Islet of Langerhans (tissue), 1 donor: Measurements from ENCODE around the gene TMEM156.
A peak's percentile ranks its signal among the peaks of the same experiment; 100 is the strongest.
"Not testable (repeated sequence)": the region's sequence is repeated elsewhere in the genome, so short reads cannot be mapped to it uniquely, and the experiment has no call there.

Source experiments
- FAIRE-seq: peaks from one replicate; lab custom pipeline; 2011; peaks lifted over from hg19 to GRCh38; lab: Jason Lieb, UNC

TMEM156 gene

DNA sequence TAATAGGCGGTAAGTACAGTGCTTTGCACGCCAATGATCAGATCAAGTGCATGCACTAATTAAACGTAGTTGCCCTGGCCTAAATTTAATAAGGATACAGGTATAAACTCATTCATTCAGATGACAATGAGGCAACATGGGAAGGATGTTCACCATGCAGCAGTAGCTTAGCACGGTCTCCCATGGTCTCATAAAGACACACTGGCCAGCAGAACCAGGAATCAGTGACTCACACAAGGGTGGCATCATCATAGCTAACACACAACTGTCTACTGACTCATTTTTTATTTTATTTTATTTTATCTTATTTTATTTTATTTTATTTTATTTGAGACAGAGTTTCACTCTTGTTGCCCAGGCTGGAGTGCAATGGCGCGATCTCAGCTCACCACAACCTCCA, 42.7 kb downstream of the TMEM156 start:
- FAIRE-seq, result no peak

DNA sequence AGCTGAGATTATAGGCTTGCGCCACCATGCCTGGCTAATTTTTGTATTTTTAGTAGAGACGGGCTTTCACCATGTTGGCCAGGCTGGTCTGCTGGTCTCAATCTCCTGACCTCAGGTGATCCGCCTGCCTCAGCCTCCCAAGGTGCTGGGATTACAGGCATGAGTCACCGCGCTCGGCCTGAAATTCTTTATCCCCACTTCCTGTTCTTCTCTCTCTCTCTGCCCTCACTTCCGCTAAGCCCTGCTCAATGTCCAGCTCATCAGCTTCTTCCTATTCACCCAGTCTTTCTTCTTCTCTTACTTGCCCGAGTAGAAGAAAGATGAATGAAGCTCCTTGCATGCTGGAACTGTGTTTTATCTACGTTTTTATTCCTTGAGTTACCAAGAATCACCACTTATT, 43.9 kb downstream of the TMEM156 start:
- FAIRE-seq, result not testable (repeated sequence)

DNA sequence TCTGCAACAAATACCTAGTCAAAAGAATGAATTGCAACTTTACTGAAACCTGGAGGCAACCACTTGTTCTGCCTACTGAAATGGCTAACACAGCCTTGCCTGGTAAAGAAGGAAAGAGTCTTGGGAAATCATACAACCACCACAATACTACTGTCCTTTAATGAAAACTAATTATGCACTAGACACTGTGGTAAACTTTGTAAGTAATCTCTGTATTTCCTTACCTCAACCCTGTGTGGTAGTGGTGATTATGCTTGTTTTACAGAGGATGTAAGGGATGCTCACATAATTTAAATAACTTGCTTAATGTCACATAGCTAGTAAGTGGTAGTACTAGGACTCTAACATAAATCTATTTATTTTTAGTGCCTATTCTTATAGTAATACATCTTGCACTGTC, 44.7 kb downstream of the TMEM156 start:
- FAIRE-seq, result no peak

DNA sequence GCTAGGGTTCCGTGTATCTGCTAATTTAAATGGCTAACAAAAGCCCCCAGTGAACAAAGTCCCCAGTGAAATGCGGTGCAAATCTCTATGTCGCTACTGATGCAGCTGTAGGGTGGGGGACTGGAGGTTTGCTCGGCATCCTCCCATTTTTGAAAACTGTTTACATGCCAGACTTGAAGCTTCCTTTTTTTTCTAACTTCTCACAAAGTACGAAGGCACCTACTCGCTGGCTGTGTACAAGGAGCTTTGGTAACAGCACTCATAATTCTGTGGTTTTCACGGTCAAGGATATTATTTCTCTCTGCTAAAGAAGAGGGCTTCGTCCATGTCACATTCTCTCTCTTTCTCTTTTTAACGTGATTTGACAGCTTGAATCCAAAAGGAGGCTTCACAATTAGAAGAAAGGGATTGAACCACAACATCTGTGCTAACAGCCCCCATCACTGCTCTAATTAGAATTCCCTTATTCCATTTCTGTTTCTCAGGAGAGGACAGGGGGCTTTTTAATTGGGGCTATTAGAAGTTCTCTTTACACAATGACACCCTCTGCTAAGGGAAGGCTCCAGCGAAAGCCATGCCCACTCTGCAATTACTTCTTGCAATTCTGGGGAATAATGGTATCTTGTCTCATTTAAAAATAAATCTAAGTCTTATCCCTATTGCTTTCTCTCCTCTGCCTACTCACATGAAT, 46.7 kb downstream of the TMEM156 start:
- FAIRE-seq, result no peak

DNA sequence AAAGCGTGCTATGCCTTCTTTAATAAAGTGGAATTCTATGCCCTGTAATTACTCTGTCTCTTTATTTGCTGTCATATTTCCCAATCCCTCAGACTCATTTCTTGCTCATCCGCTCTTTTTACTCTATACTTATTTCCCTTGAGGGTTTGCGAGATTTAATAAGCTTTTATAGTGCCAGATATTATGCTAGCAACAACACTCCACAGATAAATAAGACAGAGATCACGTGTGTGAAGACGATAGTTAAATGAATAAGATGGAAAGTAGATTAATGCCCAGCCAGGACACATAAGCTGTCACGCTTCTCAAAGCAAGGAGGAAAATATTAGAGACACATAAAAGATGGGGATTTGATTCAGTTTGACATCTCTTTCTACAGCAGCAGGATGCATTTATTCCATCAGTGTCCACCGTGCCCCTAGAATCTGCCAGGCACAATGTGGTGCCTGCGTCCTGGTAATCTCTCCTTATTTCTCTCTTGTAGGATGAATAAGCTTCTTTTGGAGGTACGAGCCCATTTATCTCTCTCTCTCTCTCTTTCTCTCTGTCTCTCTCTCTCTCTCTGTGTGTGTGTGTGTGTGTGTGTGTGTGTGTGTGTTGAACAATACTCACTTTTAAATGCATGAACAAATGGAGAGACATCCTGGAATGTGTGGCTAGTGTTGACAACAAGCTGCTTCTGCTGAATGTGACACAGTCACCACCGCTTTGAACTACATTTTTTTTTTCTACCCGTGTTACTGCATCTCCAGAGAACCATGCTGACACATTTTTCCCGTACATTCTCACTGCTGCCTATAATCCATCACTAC, 48.2 kb downstream of the TMEM156 start:
- no peak for FAIRE-seq

DNA sequence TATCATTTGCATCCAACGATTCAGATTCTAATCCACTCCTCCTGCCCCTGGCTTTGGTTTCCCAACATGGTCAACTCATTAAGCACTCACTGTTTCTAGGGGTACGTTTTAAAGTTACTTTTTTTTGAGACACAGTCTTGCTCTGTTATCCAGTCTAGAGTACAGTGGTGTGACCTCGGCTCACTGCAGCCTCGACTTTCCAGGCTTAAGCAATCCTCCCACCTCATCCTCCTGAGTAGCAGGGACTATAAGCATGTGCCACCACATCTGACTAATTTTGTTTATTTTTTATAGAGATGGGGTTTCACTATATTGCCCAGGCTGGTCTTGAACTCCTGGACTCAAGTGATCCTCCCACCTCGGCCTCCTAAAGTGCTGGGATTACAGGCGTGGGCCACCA, 48.9 kb downstream of the TMEM156 start:
- FAIRE-seq, result no peak

DNA sequence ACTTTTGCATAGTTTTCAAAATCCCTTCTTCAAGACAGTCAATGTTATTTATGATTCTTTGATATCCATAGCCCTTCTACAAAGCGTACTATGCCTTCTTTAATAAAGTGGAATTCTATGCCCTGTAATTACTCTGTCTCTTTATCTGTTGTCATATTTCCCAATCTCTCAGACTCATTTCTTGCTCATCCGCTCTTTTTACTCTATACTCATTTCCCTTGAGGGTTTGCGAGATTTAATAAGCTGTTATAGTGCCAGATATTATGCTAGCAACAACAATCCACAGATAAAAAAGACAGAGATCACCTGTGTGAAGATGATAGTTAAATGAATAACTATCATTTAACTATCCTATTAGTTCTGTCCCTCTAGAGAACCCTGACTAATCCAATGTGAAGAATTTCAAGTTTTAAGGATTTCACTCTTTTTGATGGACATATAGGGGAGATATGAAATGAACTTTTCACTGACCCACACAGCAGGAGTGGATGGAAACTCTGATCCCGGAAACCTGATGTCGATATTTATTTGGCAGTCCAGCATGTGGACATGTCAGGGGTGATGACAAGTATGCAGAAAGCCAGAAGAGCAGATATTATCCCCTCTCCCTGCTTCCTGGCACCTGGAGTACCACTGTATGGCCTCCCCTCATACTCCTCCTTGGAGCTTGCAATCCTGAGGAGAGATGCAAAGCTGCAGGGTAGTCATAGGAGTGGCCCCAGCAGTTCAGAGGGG, 49.7 kb downstream of the TMEM156 start:
- no peak for FAIRE-seq

DNA sequence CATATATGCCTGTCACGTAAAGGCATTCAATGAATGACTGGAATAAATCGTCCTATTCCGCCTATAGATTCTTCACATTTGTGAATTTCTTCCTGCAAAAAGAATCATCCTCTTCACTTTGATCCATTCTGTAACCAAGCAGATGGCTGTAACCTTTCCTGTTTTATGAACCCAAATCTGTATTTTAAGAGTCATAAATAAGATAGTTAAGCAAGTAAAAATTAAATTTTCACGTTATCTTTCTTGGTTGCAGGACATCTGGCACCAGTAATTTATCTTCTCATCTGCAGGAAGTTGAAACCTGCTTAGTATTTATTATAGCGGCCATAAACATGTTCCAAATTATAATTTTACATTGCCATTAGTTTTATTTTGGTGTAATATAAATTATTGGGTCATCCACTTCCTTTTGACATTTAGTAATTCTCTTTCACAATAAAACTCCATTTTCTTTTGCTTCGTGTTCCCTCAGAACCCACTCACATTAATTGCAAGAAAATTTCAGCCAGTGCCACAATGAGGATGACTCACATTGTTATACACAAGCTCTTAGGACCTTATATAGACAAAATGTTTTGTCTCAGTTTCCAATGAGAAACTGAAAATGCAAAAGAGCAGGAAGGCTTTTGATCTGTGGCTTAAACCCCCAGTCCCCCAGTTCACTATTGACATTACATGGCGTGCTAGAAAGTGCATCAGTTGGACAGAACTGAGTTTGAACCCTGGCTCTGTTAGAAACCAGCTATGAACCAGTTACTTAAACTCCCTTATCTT, 51.1 kb downstream of the TMEM156 start:
- FAIRE-seq, result no peak

DNA sequence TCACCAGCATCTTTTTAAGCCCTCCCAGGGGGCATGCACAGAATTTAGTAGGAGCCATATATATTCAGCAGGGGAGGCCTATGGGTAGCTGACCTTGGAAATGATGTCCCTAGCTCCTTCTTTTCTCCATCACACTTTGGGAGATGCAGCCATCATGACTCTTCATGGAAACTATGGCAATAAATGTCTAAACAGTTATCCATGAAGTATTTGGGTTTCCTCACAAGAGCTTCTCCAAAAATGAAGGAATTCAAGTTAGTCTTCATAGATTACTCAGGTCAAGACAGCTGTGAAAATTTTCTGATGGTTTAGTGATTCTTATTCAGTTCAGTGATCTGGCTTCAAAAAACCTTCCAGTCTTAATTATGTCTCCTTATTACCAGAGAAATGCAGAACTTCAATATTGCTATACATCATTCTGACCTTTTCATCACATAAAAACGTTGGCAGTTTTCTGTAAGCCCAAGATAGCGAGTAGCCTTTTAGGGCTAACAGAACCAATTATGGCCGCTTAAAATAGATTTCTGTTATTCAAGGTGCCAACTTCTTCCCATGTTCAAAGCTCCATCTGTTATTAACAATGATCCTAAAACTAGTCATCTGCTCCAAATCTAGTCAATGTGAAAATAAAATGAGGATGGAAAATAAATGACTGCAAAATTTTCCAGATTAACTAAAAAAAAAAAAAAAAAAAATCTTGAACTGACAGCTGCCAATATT, 52.5 kb downstream of the TMEM156 start:
- FAIRE-seq, result no peak

DNA sequence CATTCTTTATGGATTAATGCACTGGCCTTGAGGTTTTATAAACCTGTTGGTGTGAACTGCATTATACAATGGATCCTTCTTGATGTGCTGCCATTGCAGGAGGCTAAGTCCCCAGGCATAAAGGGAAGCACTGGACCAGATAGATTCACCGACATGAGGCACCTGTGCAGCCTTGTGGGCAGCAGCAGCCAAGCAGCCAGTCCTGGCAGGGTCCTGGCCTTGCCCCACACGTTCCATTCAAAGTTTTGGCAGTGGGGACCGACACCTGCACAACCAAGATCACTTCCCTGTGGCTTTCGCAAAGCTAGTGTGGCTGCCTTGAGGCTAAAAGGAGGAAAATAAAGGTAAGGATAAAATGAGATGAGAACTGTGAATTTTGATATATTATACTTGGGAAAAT, 53.1 kb downstream of the TMEM156 start:
- FAIRE-seq, result no peak

DNA sequence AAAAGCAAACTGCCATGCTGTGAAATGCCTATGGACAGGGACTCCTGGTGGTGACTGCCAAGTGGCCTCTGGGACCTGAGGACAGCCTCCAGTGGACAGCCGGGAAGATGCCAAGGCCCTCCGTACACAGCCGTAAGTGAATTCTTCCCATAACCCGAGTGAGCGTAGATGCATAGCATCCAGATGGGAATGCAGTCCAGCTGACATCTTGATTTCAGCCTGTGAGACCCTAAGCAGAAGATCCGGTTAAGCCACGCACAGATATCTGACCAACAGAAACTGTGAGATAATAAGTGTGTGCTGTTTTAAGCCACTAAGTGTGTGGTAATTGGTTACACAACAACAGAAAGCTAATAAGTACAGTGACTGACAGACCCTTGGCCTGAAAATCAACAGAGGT, 55.9 kb downstream of the TMEM156 start:
- no peak for FAIRE-seq

DNA sequence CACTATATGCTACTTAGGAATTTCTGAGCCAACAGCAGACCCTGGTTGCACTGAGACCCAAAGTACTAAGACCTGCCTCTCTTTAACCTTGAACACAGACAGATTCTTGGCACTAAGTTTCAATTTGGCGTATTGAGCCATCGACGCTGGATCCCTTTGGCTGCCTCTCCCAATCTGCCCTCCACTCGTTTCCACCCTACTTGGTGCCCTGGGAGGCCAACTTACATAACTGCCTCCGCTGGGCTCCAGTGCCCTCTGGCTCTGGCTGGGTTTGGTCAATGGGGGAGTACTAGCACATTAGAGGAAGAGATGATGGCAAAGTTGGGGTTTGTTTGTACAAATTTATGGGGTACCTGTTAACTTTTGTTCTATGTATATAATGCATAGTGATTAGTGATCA, 63.5 kb downstream of the TMEM156 start:
- FAIRE-seq, result no peak

DNA sequence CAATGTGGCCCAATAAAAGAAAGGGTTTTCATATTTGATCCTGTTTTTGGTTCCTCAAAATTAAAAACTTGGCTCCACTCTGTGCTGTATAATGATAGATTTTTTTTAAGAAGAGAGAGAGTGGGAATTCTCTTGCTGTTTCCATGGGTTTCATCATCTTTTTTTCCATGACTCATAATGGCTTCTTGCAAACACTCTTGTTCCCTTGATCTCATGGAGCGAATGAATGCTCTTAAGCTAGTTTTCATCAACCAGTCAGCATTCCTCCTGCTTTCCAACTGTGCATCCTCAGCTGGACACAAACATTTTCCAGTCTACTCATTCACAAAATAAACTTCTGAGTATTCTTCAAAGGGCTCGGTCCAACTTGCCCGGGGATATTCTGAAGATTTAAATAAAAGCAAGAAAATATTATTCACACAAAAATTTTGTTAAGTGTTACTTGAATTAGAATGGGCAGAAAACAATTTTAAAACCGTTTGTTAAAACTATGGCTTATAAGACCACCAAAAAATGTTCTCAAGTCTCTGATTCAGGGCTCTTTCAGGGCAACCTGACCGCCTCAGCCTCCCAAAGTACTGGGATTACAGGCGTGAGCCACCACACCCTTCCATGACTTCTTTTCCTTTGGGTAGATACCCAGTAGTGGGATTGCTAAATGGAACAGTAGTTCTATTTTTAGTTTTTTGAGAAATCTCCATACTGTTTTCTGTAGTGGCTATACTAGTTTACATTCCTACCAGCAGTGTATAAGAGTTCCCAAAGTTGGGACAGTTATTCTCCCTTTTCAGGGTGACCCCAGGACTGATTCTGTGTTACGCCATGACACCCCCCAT, 64.7 kb downstream of the TMEM156 start:
- peak; percentile 96 for FAIRE-seq

DNA sequence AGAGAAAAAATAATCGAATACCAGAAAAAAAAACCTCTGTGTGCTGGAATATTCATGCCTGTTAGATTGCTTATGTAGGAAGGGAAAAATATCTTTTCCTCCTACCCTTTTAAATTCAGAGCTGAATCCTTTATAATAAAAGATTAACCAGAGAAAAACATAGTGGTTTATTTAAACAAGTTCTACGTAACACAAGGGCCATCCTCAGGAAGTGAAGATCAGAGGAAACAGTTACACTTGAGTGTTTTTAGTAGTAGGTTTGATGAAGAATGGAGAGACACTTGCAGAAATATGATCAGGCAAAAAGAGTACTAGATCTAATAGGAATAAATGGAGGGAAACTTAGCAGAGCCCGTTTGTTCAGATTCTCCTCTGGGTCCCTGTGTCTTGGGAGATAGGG, 66.3 kb downstream of the TMEM156 start:
- FAIRE-seq, result no peak

DNA sequence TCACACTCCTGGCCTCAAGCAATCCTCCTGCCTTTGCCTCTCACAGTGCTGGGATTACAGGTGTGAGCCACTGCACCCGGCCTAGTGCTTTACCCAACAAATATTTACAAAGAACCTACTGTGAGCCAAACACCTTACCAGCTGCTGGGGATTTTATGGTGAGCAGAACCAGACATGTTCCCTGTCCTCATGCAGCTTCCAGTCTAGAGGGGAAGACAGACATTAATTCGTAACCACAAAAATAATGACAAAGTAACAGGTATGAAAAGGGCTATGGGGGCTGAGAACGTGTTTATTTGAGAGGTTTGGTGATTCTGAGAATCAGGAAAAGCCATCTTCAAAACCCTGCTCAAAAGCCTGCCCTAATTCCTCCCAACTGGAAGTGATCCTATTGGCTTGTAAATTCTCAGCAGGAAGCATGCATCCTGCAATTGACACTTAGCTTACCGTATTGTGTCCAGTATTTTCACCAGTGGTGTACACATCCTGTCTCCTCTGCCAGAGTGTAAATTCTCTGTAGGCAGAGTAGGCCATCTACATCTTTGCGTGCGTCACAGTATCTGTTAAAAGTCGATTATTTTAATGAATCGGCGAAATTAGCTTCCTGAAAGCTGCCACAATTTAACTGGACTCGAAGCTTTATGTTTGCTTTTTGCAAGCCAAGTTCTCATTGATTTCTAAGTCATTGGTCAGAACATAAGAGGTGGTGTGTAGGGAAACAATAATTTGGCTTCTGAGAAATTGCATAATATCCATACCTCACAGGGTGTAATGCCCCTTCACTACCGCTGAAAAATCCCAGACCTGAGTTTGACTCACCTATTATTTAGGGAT, 67.0 kb downstream of the TMEM156 start:
- peak; percentile 82 for FAIRE-seq

DNA sequence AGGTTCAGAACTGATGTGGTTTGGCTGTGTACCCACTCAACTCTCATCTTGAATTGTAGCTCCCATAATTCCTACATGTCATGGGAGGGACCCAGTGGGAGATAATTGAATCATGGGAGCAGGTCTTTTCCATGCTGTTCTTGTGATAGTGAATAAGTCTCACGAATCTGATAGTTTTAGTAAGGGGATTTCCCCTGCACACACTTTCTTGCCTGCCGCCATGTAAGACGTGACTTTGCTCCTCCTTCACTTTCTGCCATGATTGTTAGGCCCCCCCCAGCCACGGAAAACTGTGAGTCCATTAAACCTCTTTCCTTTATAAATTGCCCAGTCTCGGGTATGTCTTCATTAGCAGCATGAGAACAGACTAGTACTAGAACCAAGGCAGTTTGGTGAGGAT, 73.0 kb downstream of the TMEM156 start:
- not testable (repeated sequence) for FAIRE-seq

DNA sequence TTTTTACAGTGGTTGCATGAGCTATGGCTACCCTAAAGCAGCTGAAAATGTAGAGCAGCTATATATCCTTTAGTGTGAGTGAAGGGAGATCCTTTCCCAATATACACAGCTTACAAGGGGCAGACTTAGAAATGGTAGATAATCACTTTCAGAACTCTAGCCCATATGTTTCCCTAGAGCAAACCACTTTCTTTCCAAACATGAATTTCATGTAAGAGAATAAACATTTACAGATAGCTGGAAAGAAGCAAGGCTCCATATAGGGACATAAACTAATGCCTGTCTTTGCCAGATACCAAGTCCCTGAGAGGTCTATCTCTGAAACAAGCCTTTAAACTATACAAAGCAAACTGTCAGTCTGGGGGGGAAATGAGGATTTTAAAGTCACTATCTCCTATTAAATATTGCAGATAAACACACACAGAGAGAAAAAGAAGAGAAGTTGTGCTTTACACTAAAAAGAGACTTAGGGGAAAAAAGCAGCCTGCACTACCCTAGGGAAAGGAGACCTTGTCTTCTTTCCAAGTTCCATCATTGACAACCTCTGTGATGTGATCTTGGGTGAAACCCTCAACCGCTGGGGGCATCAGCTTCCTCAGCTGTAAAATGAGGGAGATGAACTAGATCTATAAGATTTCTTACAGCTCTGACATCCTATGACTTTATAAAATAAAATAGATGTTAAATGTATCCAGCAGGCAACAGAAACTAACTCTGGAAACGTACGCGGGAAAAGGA, 73.6 kb downstream of the TMEM156 start:
- no peak for FAIRE-seq

DNA sequence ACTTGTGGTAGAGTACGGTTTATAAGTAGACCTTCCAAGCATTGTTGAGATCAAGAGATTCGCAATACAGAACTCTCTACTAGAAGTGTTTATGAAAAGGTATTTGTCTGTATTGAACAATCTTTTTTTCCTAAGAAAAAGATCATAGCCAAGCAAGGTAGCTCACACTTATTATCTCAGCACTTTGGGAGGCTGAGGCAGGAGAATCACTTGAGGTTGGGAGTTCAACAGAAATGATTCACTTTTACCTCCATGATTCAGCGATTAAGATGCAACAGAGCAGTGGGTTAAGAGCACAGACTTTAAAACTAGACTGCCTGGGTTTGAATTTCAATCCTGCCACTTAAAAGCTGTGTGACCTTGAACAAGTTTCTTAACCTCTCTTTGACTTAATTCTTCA, 74.3 kb downstream of the TMEM156 start:
- FAIRE-seq, result no peak

DNA sequence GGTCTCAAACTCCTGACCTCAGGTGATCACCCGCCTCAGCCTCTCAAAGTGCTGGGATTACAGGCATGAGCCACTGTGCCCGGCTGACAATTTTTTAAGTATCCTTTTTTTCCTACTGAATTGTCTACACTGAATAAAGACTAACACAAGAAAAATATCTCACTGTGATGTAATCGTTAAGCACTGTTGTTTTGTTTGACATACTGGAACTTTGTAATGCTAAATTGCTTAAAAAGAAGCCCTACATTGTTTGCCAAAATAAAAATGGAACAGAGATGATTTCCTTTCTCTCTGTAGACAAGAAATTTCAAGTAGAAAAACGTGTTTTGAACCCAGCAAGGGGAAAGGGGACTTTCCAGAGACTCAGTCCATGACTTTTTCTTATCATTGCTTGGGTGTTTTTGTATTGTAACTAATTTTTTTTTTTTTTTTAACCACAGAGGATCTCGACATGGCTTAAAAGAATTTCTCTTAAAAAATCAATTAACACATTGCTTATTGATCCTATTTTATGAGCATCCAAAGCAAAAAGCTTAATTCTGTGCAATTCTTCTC, 74.9 kb downstream of the TMEM156 start:
- no peak for FAIRE-seq
